GM12878 (cell line): ENCODE data around the gene RAB33A. TPM values are rescaled to one million over a fixed set of nuclear protein-coding genes. Genes with fewer than 3 reads are reported as not detected.

Experiments used
- ATAC-seq: fragments of 200-7000 bp; cut with Tn5 transposase; 3 replicates; pipeline ENCODE4 v1.9.1; 2020; ENCODE audit warnings: mild to moderate bottlenecking, moderate library complexity
- BruUV-seq: library from RNA; stranded (reverse); fragments of 400-500 nt; replicated peaks from 2 replicates; lab custom pipeline; 2021; lab: Mats Ljungman, UMichigan
- CTCF ChIA-PET: fragments of 300-600 bp; sonication (Branson Sonifier 250); formaldehyde crosslinking; extraction: SDS; loops from one replicate; lab custom pipeline; 2021; ENCODE audit warnings: inconsistent platforms; lab: Yijun Ruan, JAX
- POLR2A ChIA-PET: fragments of 350-600 bp; formaldehyde crosslinking; extraction: SDS; loops from one replicate; lab custom pipeline; 2021; ENCODE audit warnings: inconsistent platforms; lab: Charles Lee
- RAD21 ChIA-PET: fragments of 300-600 bp; sonication (Branson Sonifier 250); formaldehyde crosslinking; loops from one replicate; lab custom pipeline; 2023; ENCODE audit warnings: antibody characterized with exemption; ENCODE audit not compliant: unreplicated experiment; lab: Charles Lee
- SMC1A ChIA-PET: fragments of 300-600 bp; sonication (Branson Sonifier 250); formaldehyde crosslinking; loops from one replicate; lab custom pipeline; 2023; ENCODE audit not compliant: unreplicated experiment, uncharacterized antibody; lab: Charles Lee
- DNase-seq: peaks from one replicate; pipeline ENCODE4 v3.0.0-alpha.2; 2011; ENCODE audit warnings: low read depth, low spot score
- FAIRE-seq: peaks from 3 replicates; lab custom pipeline; 2011; peaks lifted over from hg19 to GRCh38; lab: Jason Lieb, UNC
- H2AFZ ChIP-seq: 2 replicates; pipeline ENCODE4 v1.6.0; 2011; ENCODE audit warnings: low read depth, low read length, control low read depth; ENCODE audit not compliant: control insufficient read depth
- H3K27ac ChIP-seq: 2 replicates; pipeline ENCODE4 v1.5.1; 2011; ENCODE audit warnings: control low read depth; ENCODE audit not compliant: control insufficient read depth, insufficient read depth
- H3K27me3 ChIP-seq, 2 experiments: replicated peaks in 1 of 2; 2 replicates each; pipeline versions ENCODE4 v1.6.0 to v1.6.1; 2011; ENCODE audit warnings: low read length in 1 of 2; ENCODE audit not compliant: control insufficient read depth in 2 of 2, insufficient read depth in 2 of 2
- H3K36me3 ChIP-seq, 2 experiments: 2 replicates each; pipeline ENCODE4 v1.5.1; 2011; ENCODE audit warnings: low read length in 1 of 2; ENCODE audit not compliant: control insufficient read depth in 2 of 2, insufficient read depth in 2 of 2
- H3K4me1 ChIP-seq: 2 replicates; pipeline ENCODE4 v1.6.1; 2011; ENCODE audit warnings: mild to moderate bottlenecking, low read length, moderate library complexity, mixed read lengths; ENCODE audit not compliant: control insufficient read depth, insufficient read depth
- H3K4me2 ChIP-seq: 2 replicates; pipeline ENCODE4 v1.6.0; 2011; ENCODE audit warnings: control low read depth; ENCODE audit not compliant: control insufficient read depth, insufficient read depth
- H3K4me3 ChIP-seq: fragments of 200-600 bp; sonication (generic); 2 replicates; pipeline ENCODE4 v1.5.1; 2016
- H3K79me2 ChIP-seq: 2 replicates; pipeline ENCODE4 v1.6.0; 2011; ENCODE audit warnings: low read length; ENCODE audit not compliant: control insufficient read depth, insufficient read depth
- H3K9ac ChIP-seq: 2 replicates; pipeline ENCODE4 v1.8.0; 2011; ENCODE audit warnings: low read length, control low read depth, mixed read lengths; ENCODE audit not compliant: control insufficient read depth, insufficient read depth
- H3K9me3 ChIP-seq: replicated peaks from 3 replicates; pipeline ENCODE4 v1.5.1; 2011; ENCODE audit warnings: mild to moderate bottlenecking, low read length; ENCODE audit not compliant: control insufficient read depth, insufficient read depth
- H4K20me1 ChIP-seq: 2 replicates; pipeline ENCODE4 v1.6.0; 2011; ENCODE audit not compliant: control insufficient read depth, insufficient read depth
- CTCF ChIP-seq, 3 experiments: IDR thresholded peaks in 2 of 3; conservative IDR thresholded peaks in 1 of 3; 2 replicates each; pipeline ENCODE4 v1.5.1; 2011; ENCODE audit warnings: low read depth in 3 of 3, low read length in 3 of 3, mild to moderate bottlenecking in 3 of 3, control low read depth in 2 of 3, moderate library complexity in 2 of 3, inconsistent platforms in 1 of 3, mixed read lengths in 1 of 3; ENCODE audit not compliant: control insufficient read depth in 2 of 3, insufficient read depth in 1 of 3; ENCODE audit errors: extremely low read depth in 1 of 3
- KDM1A ChIP-seq: fragments of 200-600 bp; sonication (generic); IDR thresholded peaks from 2 replicates; pipeline ENCODE4 v1.6.1; 2016; ENCODE audit warnings: borderline replicate concordance
- MXI1 ChIP-seq: fragments of 150-350 bp; IDR thresholded peaks from 2 replicates; pipeline ENCODE4 v1.6.1; 2011; ENCODE audit warnings: low read depth, mild to moderate bottlenecking, inconsistent platforms, low read length, improper control_type of control experiment
- RELA ChIP-seq: fragments of 450-650 bp; IDR thresholded peaks from 2 replicates; pipeline ENCODE4 v1.8.0; 2014; ENCODE audit warnings: borderline replicate concordance; ENCODE audit not compliant: partially characterized antibody
- WGBS: methylation state at CpG from one replicate; pipeline ENCODE4 v1.1.6; 2016; ENCODE audit warnings: low lambda C conversion rate; ENCODE audit not compliant: insufficient replicate concordance, insufficient coverage; ENCODE audit errors: missing lambda C conversion rate; 5-methylcytosine and 5-hydroxymethylcytosine counted together
- in situ Hi-C: fragments of 300-500 bp; cut with MboI; formaldehyde crosslinking; loops from 9 replicates; pipeline ENCODE4 v1.14.3; 2018; ENCODE audit warnings: mixed read lengths
- intact Hi-C: fragments of 100-400 bp; cut with micrococcal nuclease; formaldehyde crosslinking; loops from one replicate; pipeline ENCODE4 v1.14.2; 2022; ENCODE audit not compliant: unreplicated experiment
- polyA plus RNA-seq, 11 experiments: library from polyadenylated mRNA; depleted of rRNA in 4 of 11; unstranded in 6 of 11; stranded (reverse) in 5 of 11; fragments of >200 nt; fragmentation: Nextera tagmentation in 4 of 11; fragmentation: Illumina TruSeq in 1 of 11; extraction: Ambion mirVana in 4 of 11; extraction: Trizol in 1 of 11; gene quantifications; 1 replicate in 1 of 11; 2 replicates in 10 of 11; pipeline versions ENCODE4 v1.2.1 to v1.2.3, GENCODE V29; 2011 to 2016; ENCODE audit warnings: inconsistent platforms in 2 of 11, missing spikeins in 2 of 11, low read depth in 1 of 11
- total RNA-seq, 4 experiments: library from RNA; depleted of rRNA in 3 of 4; stranded (reverse); fragments of >200 nt in 3 of 4; fragmentation: Illumina TruSeq in 1 of 4; extraction: Trizol in 1 of 4; gene quantifications; 2 replicates each; pipeline versions ENCODE4 v1.2.1 to v1.2.3, GENCODE V29; 2013 to 2021

Gene RAB33A
- total and polyA plus RNA-seq, 10 of the 15 experiments (the other 5 are each of a cell fraction or from before 2014, with no cell fraction given) = 6.3 to 67.3 (median 33.4) TPM

GRCh38 chrX:130172127-130172845 lies 524 bp downstream of the RAB33A start:
- intact Hi-C loops (loop anchor here (5.0 to 10.0 kb wide), 4 partner anchors 50 to 397 kb away; partner anchors contain the start of gene SASH3), in situ Hi-C loops (loop anchor here (10.0 kb wide), 1 partner anchor 87 kb away; no protein-coding TSS in a partner anchor)
- peaks cover 17% of the 10 kb centered on the region for H3K4me1 ChIP-seq
- H3K4me2 ChIP-seq = peak overlapping the region; percentile 31
- BruUV-seq = no TSS peak
- FAIRE-seq = no peak
- ChIA-PET SMC1A (interaction anchor here (2.1 to 3.1 kb wide), 2 partner anchors 87 to 88 kb away, joined by 8 to 13 read pairs; no protein-coding TSS in a partner anchor), POLR2A (interaction anchor here (1.0 to 4.2 kb wide), 4 partner anchors 10 to 87 kb away, joined by 3 to 28 read pairs (median 4); no protein-coding TSS in a partner anchor), RAD21 (interaction anchor here (0.8 to 3.0 kb wide), 4 partner anchors 17 to 242 kb away, joined by 3 to 13 read pairs (median 3); no protein-coding TSS in a partner anchor), CTCF (interaction anchor here (0.7 to 5.7 kb wide), 5 partner anchors 20 to 241 kb away, joined by 3 to 30 read pairs (median 6); no protein-coding TSS in a partner anchor)
- no peak for ATAC-seq
- TF ChIP-seq RELA (no peak), MXI1 (0 out of 2 replicates have a peak, but pooled peaks have one; percentile 4), CTCF (IDR thresholded peaks at IDR 0.05 in 2 of 3, conservative IDR thresholded peaks at IDR 0.05 in 1 of 3; ENCODE audit: control insufficient read depth in 2 of 3, extremely low read depth in 1 of 3, insufficient read depth in 1 of 3, low read depth in 3 of 3, low read length in 3 of 3) (0 out of 6 replicates have a peak, but pooled peaks of 1 of the 3 experiments have one; percentile 1), KDM1A (no peak)
- H4K20me1 ChIP-seq = no peaks in the 10 kb centered on the region
- H3K36me3 ChIP-seq = no peaks in the 10 kb centered on the region
- no peak for DNase-seq
- H3K79me2 ChIP-seq = peaks cover 50% of the 10 kb centered on the region
- H3K9me3 ChIP-seq = no peaks in the 10 kb centered on the region
- H3K9ac ChIP-seq = peak overlapping the region; percentile 75
- H3K4me3 ChIP-seq = peak overlapping the region; percentile 80
- H2AFZ ChIP-seq = peak overlapping the region; percentile 2; the same call in 1 of the 2 replicates
- WGBS = 42% methylated on average over 32 of the region's 34 CpGs
- peak overlapping the region; percentile 84 for H3K27ac ChIP-seq
- H3K27me3 ChIP-seq = no peaks in the 10 kb centered on the region
